Brain pericyte (primary cell): ENCODE results near the gene LILRB2.
"Not testable (repeated sequence)": the region's sequence is repeated elsewhere in the genome, so short reads cannot be mapped to it uniquely, and the experiment has no call there.

Source experiments
- DNase-seq: peaks from one replicate; pipeline ENCODE4 v3.0.0-alpha.2; 2012; ENCODE audit warnings: low read depth, low spot score

Gene LILRB2

GRCh38 chr19:54273821-54274220 is 7.1 kb downstream of the LILRB2 start:
- no peak for DNase-seq

- DNase-seq: not testable (repeated sequence)
Observed at GRCh38 chr19:54272181-54272580, 8.7 kb downstream of the LILRB2 start.

- DNase-seq: not testable (repeated sequence)
Observed at GRCh38 chr19:54271587-54271986, 9.3 kb downstream of the LILRB2 start.

GRCh38 chr19:54271106-54271505 is 9.8 kb downstream of the LILRB2 start:
- DNase-seq: no peak

GRCh38 chr19:54268936-54269335 is 12.0 kb downstream of the LILRB2 start:
- DNase-seq: no peak

GRCh38 chr19:54266133-54266532 is 14.8 kb downstream of the LILRB2 start:
- no peak for DNase-seq

GRCh38 chr19:54262470-54262869 is 18.4 kb downstream of the LILRB2 start:
- DNase-seq: no peak

GRCh38 chr19:54262066-54262465 is 18.8 kb downstream of the LILRB2 start:
- DNase-seq: no peak

- no peak for DNase-seq
Observed at GRCh38 chr19:54257116-54257480, 23.8 kb downstream of the LILRB2 start, which contains the start of gene LILRB5. TSS of gene LILRB5 (minus strand) at chr19:54257273. CDS start at chr19:54257193, 80 bp downstream.

- no peak for DNase-seq
Observed at GRCh38 chr19:54256250-54257115, 24.4 kb downstream of the LILRB2 start.

GRCh38 chr19:54255105-54255775 is 25.7 kb downstream of the LILRB2 start:
- DNase-seq: no peak

GRCh38 chr19:54254195-54254906 is 26.6 kb downstream of the LILRB2 start:
- no peak for DNase-seq

- DNase-seq: no peak
Observed at GRCh38 chr19:54253331-54254194, 27.3 kb downstream of the LILRB2 start.

GRCh38 chr19:54252845-54253244 is 28.1 kb downstream of the LILRB2 start:
- DNase-seq: no peak

- DNase-seq: no peak
Observed at GRCh38 chr19:54252243-54252642, 28.7 kb downstream of the LILRB2 start.

GRCh38 chr19:54248016-54248601 is 32.8 kb downstream of the LILRB2 start:
- DNase-seq: no peak

GRCh38 chr19:54247106-54247930 is 33.6 kb downstream of the LILRB2 start:
- no peak for DNase-seq

- no peak for DNase-seq
Observed at GRCh38 chr19:54245936-54246335, 35.0 kb downstream of the LILRB2 start.

GRCh38 chr19:54243809-54244208 is 37.1 kb downstream of the LILRB2 start:
- not testable (repeated sequence) for DNase-seq

GRCh38 chr19:54242646-54243045 is 38.3 kb downstream of the LILRB2 start, which contains the start of gene LILRA6:
TSS of gene LILRA6 (minus strand) at chr19:54242790.
- DNase-seq: not testable (repeated sequence)
